ENCODE measurements around the gene SYT9.

GRCh38 chr11:7445564-7445963, 193.9 kb downstream of the SYT9 start:
- no peak for TF ChIP-seq POLR2A (IDR thresholded peaks at IDR 0.05)
- no peak for TF ChIP-seq CTCF (IDR thresholded peaks at IDR 0.05 in 8 of 11, conservative IDR thresholded peaks at IDR 0.05 in 3 of 11)
